ENCODE measurements around the gene ESRRA. TPM values are rescaled to one million over a fixed set of nuclear protein-coding genes. Genes with fewer than 3 reads are reported as not detected.
A peak's percentile ranks its signal among the peaks of the same experiment; 100 is the strongest.

ESRRA gene
- total and polyA plus RNA-seq, 10 donors = 24.0 to 56.5 (median 43.2) TPM

DNA sequence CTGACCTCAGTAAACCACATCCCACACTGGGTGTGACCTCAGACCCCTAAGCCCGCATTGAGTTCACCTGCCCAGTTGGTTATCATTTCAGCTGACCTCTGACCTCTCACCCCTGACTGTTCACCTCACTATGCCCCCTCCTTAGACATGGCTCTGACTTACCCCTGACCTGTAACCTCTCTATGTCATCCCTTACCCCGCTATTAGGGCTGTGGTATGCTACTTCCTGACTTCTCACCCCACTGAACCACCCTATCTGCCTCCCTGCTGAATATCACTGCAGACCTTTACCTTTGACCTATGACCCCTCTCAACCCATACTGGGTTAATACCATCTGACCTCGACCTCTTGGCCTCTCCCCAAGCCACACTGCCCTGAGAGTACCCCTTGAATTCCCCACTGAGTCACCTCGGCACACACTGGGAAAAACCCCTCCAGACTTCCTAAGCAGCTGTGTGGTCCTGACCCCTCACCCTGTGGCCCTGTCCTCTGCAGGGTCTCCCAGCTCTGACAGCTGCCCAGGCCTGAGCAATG lies 45.7 kb upstream of the ESRRA start:
- Histone ChIP-seq H3K27me3 (replicated peaks in 1 of 7) (no peaks in the 10 kb centered on the region), H3K27ac (no peak overlapping the region), H3K4me1 (peaks cover 0 to 10% (median 3%) of the 10 kb centered on the region in 6 donors), H3K36me3 (peaks cover 0 to 100% (median 68%) of the 10 kb centered on the region in 6 donors), H3K9me3 (no peaks in the 10 kb centered on the region), H3K4me3 (no peak overlapping the region)
- intact Hi-C loops (cut with DNase I; ENCODE audit: low total_unique reads) = no loop called here
- WGBS, 5 donors = 63 to 84% (median 77%) methylated on average over 4 of the region's 4 CpGs
- TF ChIP-seq POLR2A (IDR thresholded peaks at IDR 0.05) = no peak
- TF ChIP-seq POLR2AphosphoS5 (IDR thresholded peaks at IDR 0.05) = no peak
- TF ChIP-seq, protein P1, sequence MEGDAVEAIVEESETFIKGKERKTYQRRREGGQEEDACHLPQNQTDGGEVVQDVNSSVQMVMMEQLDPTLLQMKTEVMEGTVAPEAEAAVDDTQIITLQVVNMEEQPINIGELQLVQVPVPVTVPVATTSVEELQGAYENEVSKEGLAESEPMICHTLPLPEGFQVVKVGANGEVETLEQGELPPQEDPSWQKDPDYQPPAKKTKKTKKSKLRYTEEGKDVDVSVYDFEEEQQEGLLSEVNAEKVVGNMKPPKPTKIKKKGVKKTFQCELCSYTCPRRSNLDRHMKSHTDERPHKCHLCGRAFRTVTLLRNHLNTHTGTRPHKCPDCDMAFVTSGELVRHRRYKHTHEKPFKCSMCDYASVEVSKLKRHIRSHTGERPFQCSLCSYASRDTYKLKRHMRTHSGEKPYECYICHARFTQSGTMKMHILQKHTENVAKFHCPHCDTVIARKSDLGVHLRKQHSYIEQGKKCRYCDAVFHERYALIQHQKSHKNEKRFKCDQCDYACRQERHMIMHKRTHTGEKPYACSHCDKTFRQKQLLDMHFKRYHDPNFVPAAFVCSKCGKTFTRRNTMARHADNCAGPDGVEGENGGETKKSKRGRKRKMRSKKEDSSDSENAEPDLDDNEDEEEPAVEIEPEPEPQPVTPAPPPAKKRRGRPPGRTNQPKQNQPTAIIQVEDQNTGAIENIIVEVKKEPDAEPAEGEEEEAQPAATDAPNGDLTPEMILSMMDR (IDR thresholded peaks at IDR 0.05 in 8 of 11, conservative IDR thresholded peaks at IDR 0.05 in 3 of 11) = no peak
- DNase-seq = no peak

DNA sequence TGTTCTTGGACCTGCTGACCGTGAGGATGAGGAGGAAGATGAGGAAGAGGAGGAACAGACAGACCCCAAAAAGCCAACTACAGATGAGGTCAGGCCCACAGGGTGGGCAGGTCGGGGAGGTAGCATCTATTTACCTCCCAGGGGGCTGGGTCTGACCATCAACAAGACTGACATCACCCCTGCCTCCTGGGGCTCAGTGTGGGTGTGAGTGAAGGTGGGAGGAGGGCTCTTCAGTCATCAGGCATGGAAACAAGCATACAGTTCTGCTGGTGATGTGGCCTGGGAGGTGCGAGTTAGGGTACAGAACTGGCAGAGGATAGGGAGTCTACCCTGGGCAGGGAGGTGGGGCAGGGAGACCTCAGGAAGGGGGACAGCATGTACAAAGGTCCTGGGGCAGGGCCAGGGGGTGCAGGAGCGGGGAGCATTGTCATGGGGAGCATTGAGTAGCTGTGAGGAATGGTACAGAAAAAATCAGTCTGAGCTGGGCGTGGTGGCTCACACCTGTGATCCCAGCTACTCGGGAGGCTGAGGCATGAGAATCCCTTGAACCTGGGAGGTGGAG lies 45.1 kb upstream of the ESRRA start:
- Histone ChIP-seq H3K27ac (no peak overlapping the region), H3K27me3 (replicated peaks in 1 of 7) (no peaks in the 10 kb centered on the region), H3K9me3 (no peaks in the 10 kb centered on the region), H3K36me3 (peaks cover 0 to 100% (median 71%) of the 10 kb centered on the region in 6 donors), H3K4me3 (no peak overlapping the region), H3K4me1 (peaks cover 0 to 7% (median 2%) of the 10 kb centered on the region in 6 donors)
- intact Hi-C loops (cut with DNase I; ENCODE audit: low total_unique reads) = no loop called here
- 89 to 95% (median 91%) methylated on average over 6 of the region's 6 CpGs for WGBS, 5 donors
- no peak for DNase-seq
- TF ChIP-seq, protein P1 (IDR thresholded peaks at IDR 0.05 in 8 of 11, conservative IDR thresholded peaks at IDR 0.05 in 3 of 11) = no peak
- no peak for TF ChIP-seq POLR2AphosphoS5 (IDR thresholded peaks at IDR 0.05)
- no peak for TF ChIP-seq POLR2A (IDR thresholded peaks at IDR 0.05)

- 89 to 96% (median 94%) methylated on average over 14 to 18 of the region's 18 CpGs for WGBS, 5 donors
- TF ChIP-seq POLR2AphosphoS5 (IDR thresholded peaks at IDR 0.05) (no peak), POLR2A (IDR thresholded peaks at IDR 0.05) (no peak)
- TF ChIP-seq, protein P1 (IDR thresholded peaks at IDR 0.05 in 8 of 11, conservative IDR thresholded peaks at IDR 0.05 in 3 of 11) = no peak
- intact Hi-C loops (cut with DNase I; ENCODE audit: low total_unique reads) = no loop called here
- H3K36me3 ChIP-seq = peaks cover 0 to 100% (median 64%) of the 10 kb centered on the region in 6 donors
- no peak for DNase-seq
- no peak overlapping the region for H3K4me3 ChIP-seq
- no peaks in the 10 kb centered on the region for H3K27me3 ChIP-seq (replicated peaks in 1 of 7)
- H3K4me1 ChIP-seq = peaks cover 0 to 6% (median 2%) of the 10 kb centered on the region in 6 donors
- H3K27ac ChIP-seq = no peak overlapping the region
- H3K9me3 ChIP-seq = no peaks in the 10 kb centered on the region
Measured at GRCh38 chr11:64261556-64262080, 43.7 kb upstream of the ESRRA start.

GRCh38 chr11:64262271-64263002 lies 42.9 kb upstream of the ESRRA start:
- TF ChIP-seq POLR2A (IDR thresholded peaks at IDR 0.05) (no peak), POLR2AphosphoS5 (IDR thresholded peaks at IDR 0.05) (no peak)
- TF ChIP-seq, protein P1 (IDR thresholded peaks at IDR 0.05 in 8 of 11, conservative IDR thresholded peaks at IDR 0.05 in 3 of 11) = no peak
- WGBS, 5 donors = 93 to 97% (median 95%) methylated on average over 34 to 42 of the region's 42 CpGs
- no peaks in the 10 kb centered on the region for H3K27me3 ChIP-seq (replicated peaks in 1 of 7)
- H3K36me3 ChIP-seq = peaks cover 0 to 100% (median 61%) of the 10 kb centered on the region in 6 donors
- H3K4me3 ChIP-seq = no peak overlapping the region
- intact Hi-C loops (cut with DNase I; ENCODE audit: low total_unique reads) = no loop called here
- peaks cover 6 to 15% (median 10%) of the 10 kb centered on the region in 6 donors for H3K4me1 ChIP-seq
- DNase-seq = peak; percentile 76
- H3K27ac ChIP-seq = no peak overlapping the region
- H3K9me3 ChIP-seq = no peaks in the 10 kb centered on the region
